Measurements from ENCODE around the gene OR2H2. TPM values are rescaled to one million over a fixed set of nuclear protein-coding genes. Genes with fewer than 3 reads are reported as not detected.

OR2H2 gene
- total RNA-seq, 4 donors from 2014 or later: not detected

DNA sequence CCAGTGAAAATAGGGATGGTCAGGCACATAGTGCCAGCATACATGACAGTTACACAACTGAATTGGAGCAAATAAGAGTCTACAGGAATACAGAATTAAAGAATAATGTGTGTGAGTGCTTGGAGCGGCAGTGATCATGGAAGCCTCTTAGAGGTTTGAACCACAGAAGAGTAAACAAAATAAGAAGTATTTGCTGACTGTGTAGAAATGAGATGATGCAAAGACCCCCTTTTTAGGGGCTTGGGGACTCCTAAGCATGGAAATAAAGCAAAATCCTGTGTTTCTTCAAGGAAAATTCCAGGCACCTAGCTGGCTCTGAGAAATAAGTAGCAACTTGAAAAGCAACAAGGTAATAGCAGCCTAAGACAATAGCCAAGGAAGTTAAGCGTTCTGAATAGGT is 6.8 kb downstream of the OR2H2 start:
- H3K36me3 ChIP-seq: no peaks in the 10 kb centered on the region
- TF ChIP-seq POLR2A (IDR thresholded peaks at IDR 0.05) (no peak), EP300 (IDR thresholded peaks at IDR 0.05) (no peak), POLR2AphosphoS5 (IDR thresholded peaks at IDR 0.05) (no peak)
- TF ChIP-seq, protein P1, sequence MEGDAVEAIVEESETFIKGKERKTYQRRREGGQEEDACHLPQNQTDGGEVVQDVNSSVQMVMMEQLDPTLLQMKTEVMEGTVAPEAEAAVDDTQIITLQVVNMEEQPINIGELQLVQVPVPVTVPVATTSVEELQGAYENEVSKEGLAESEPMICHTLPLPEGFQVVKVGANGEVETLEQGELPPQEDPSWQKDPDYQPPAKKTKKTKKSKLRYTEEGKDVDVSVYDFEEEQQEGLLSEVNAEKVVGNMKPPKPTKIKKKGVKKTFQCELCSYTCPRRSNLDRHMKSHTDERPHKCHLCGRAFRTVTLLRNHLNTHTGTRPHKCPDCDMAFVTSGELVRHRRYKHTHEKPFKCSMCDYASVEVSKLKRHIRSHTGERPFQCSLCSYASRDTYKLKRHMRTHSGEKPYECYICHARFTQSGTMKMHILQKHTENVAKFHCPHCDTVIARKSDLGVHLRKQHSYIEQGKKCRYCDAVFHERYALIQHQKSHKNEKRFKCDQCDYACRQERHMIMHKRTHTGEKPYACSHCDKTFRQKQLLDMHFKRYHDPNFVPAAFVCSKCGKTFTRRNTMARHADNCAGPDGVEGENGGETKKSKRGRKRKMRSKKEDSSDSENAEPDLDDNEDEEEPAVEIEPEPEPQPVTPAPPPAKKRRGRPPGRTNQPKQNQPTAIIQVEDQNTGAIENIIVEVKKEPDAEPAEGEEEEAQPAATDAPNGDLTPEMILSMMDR (IDR thresholded peaks at IDR 0.05): no peak
- 92% methylated on average over 2 of the region's 2 CpGs for WGBS

DNA sequence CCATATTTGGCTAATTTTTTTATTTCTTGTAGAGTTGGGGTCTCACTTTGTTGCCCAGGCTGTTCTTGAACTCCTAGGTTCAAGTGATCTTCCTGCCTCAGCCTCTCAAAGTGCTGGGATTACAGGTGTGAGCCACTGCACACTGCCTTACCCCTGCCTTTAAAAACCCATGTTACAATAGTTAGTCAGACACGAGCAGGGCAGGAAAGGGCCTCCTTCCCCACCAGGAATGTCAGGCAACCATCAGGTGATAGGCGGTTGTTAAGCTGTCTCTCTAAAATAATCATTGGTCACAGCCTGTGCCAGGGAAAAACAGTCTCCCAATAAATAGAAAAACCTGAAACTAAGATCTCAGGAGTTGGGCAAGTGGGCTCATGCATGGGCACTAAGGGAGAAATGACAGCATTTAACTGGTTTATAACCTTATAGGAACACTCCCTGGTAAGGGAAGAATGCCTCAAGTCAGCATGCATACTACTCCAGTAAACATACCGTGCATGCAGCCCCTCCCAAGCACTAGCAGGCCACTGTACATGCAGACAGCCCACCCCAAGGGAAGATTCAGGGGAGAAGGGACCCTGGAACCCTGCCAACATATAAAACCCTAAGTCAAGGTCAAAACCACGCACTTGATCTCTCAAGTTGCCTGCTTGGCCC is 8.4 kb downstream of the OR2H2 start:
- Histone ChIP-seq H3K27ac (no peak overlapping the region), H3K4me1 (no peaks in the 10 kb centered on the region)

More for the DNA sequence above, 6.8 kb downstream of the OR2H2 start:
- no peak overlapping the region for H3K27ac ChIP-seq
- no peaks in the 10 kb centered on the region for H3K9me3 ChIP-seq
- no peak overlapping the region for H3K4me3 ChIP-seq
- DNase-seq (ENCODE audit: low spot score in 2 of 2): no peak
- H3K27me3 ChIP-seq: peaks cover 10% of the 10 kb centered on the region
- no peaks in the 10 kb centered on the region for H3K4me1 ChIP-seq

DNA sequence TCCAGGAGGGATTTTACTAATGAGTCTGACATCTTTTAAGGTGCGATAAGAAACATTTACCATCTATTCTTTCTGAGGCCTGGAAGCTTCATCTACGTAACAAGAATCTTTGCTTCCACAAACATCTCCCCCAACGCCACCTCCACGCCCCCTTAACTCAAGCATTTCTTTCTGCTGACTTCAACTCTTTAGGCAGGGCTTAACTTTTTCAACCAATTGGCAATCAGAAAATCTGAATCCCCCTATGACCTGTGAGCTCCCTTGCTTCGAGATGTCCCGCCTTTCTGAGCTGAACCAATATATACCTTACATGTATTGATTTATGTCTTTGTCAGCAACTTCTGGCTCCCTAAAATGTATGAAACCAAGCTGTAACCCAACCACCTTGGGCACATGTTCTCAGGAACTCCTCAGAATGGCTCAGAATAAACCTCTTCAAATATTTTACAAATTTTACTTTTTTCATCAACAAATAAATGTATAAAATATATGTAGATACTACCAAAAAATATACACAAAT is 11.5 kb downstream of the OR2H2 start:
- Histone ChIP-seq H3K27me3 (peaks cover 10% of the 10 kb centered on the region), H3K36me3 (no peaks in the 10 kb centered on the region), H3K4me3 (no peak overlapping the region), H3K9me3 (no peaks in the 10 kb centered on the region), H3K27ac (no peak overlapping the region), H3K4me1 (no peaks in the 10 kb centered on the region)
- no peak for DNase-seq (ENCODE audit: low spot score in 2 of 2)
- 81% methylated on average over 6 of the region's 6 CpGs for WGBS
- TF ChIP-seq POLR2A (IDR thresholded peaks at IDR 0.05): no peak
- TF ChIP-seq, protein P1 (IDR thresholded peaks at IDR 0.05): no peak

More for the DNA sequence above, 8.4 kb downstream of the OR2H2 start:
- Histone ChIP-seq H3K27me3 (peaks cover 10% of the 10 kb centered on the region), H3K36me3 (no peaks in the 10 kb centered on the region), H3K4me3 (no peak overlapping the region), H3K9me3 (no peaks in the 10 kb centered on the region)
- DNase-seq (ENCODE audit: low spot score in 2 of 2): no peak
- 29% methylated on average over 4 of the region's 4 CpGs for WGBS
- TF ChIP-seq POLR2A (IDR thresholded peaks at IDR 0.05): no peak
- TF ChIP-seq, protein P1 (IDR thresholded peaks at IDR 0.05): no peak
- no peak for TF ChIP-seq EP300 (IDR thresholded peaks at IDR 0.05)
- TF ChIP-seq POLR2AphosphoS5 (IDR thresholded peaks at IDR 0.05): no peak

DNA sequence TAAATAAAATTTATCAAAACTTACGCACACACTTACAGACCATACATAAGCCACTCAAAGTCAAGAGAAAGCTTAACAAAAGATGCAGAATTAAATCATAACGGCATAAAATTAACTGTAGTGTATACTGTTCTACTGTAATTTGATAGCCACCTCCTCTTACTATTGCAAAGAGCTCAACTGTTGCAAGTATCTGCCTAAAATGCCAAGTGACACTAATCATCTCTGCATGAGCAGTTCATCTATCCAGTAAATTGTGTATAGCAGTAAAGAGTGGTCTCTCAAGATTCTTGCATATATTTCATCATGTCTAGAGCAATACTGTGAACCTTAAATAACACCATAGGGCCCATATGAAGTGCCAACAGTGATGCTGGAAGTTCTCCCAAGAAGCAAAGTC is 12.3 kb downstream of the OR2H2 start:
- Histone ChIP-seq H3K36me3 (no peaks in the 10 kb centered on the region), H3K4me1 (no peaks in the 10 kb centered on the region), H3K27ac (no peak overlapping the region), H3K9me3 (no peaks in the 10 kb centered on the region), H3K4me3 (no peak overlapping the region), H3K27me3 (peaks cover 10% of the 10 kb centered on the region)
- TF ChIP-seq EP300 (IDR thresholded peaks at IDR 0.05) (no peak), POLR2AphosphoS5 (IDR thresholded peaks at IDR 0.05) (no peak), POLR2A (IDR thresholded peaks at IDR 0.05) (no peak)
- TF ChIP-seq, protein P1 (IDR thresholded peaks at IDR 0.05): no peak
- 78% methylated on average over 2 of the region's 2 CpGs for WGBS
- DNase-seq (ENCODE audit: low spot score in 2 of 2): no peak

DNA sequence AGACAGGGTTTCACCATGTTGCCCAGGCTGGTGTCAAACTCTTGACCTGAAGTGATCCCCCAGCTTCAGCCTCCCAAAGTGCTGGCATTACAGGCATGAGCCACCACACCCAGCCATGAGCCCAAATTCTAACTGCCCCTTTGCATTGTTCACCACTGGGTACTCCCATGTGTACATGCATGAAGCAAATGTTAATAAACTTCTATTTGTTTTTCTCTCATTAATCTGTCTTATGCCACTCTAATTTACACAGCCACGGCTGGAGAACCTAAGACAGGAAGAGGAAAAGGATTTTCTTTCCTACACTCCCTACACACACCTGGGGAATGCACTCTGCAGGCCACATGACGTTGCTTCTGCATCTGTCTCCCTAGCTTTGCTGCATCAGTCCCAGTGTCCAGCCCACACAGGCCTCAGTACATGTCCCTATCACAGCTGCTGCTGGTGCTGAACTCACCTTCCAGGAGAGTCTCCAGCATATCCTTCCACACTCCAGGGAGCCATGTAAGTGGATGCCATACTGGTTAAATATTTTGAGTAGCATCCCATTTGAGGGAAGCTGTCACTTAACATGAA is 13.3 kb downstream of the OR2H2 start:
- Histone ChIP-seq H3K4me1 (no peaks in the 10 kb centered on the region), H3K27ac (no peak overlapping the region), H3K4me3 (no peak overlapping the region), H3K9me3 (no peaks in the 10 kb centered on the region), H3K36me3 (peaks cover 6% of the 10 kb centered on the region), H3K27me3 (peaks cover 6% of the 10 kb centered on the region)
- 69% methylated on average over 2 of the region's 2 CpGs for WGBS
- DNase-seq (ENCODE audit: low spot score in 2 of 2): no peak
- TF ChIP-seq POLR2A (IDR thresholded peaks at IDR 0.05): no peak
